Thyroid gland (tissue), 4 donors: Measurements from ENCODE around the gene BTBD7. TPM values are rescaled to one million over a fixed set of nuclear protein-coding genes. Genes with fewer than 3 reads are reported as not detected.

Source experiments
- DNase-seq, 2 donors: peaks; one replicate each; pipeline ENCODE4 v3.0.0-alpha.2; 2019
- H3K27ac ChIP-seq, 3 donors: fragments of 200-600 bp; sonication (generic); 1 replicate in 2 of 3; 2 replicates in 1 of 3; pipeline ENCODE4 v1.5.1; 2016 to 2019; ENCODE audit warnings: mild to moderate bottlenecking in 1 of 3, moderate library complexity in 1 of 3
- H3K27me3 ChIP-seq: fragments of 200-600 bp; sonication (generic); one replicate; pipeline ENCODE4 v1.5.1; 2019
- H3K36me3 ChIP-seq, 2 donors: fragments of 200-600 bp; sonication (generic); one replicate each; pipeline ENCODE4 v1.5.1; 2016 to 2019
- H3K4me1 ChIP-seq, 2 donors: fragments of 200-600 bp; sonication (generic); one replicate each; pipeline ENCODE4 v1.5.1; 2017 to 2019
- H3K4me3 ChIP-seq, 3 donors: fragments of 200-600 bp; sonication (generic); replicated peaks in 1 of 3; 1 replicate in 2 of 3; 2 replicates in 1 of 3; pipeline ENCODE4 v1.5.1; 2016; ENCODE audit warnings: mild to moderate bottlenecking in 1 of 3
- H3K9me3 ChIP-seq: fragments of 200-600 bp; sonication (generic); one replicate; pipeline ENCODE4 v1.5.1; 2017
- POLR2A ChIP-seq, 2 donors: fragments of 450-650 bp; IDR thresholded peaks; one replicate each; pipeline ENCODE4 v1.6.1; 2017; ENCODE audit warnings: antibody characterized with exemption in 2 of 2, mild to moderate bottlenecking in 2 of 2, moderate library complexity in 1 of 2
- WGBS, 2 donors: methylation state at CpG; one replicate each; pipeline ENCODE4 v1.1.5; 2017; 5-methylcytosine and 5-hydroxymethylcytosine counted together
- intact Hi-C: fragments of 100-400 bp; cut with DNase I; formaldehyde crosslinking; loops from one replicate; pipeline ENCODE4 v1.15.1; 2023
- total RNA-seq, 4 donors: library from RNA; depleted of rRNA; stranded (reverse); fragments of >200 nt; gene quantifications; one replicate each; pipeline ENCODE4 v1.2.3, GENCODE V29; 2016
- TF ChIP-seq, protein P1 (sequence below), 6 experiments: fragments of 200-600 bp in 3 of 6; fragments of 450-650 bp in 3 of 6; sonication (generic) in 3 of 6; IDR thresholded peaks; one replicate each; pipeline ENCODE4 v1.5.1; 2016 to 2019; ENCODE audit warnings: antibody characterized with exemption in 6 of 6, mild to moderate bottlenecking in 2 of 6, inconsistent platforms in 1 of 6, moderate library complexity in 1 of 6

BTBD7 gene
- total RNA-seq, 4 donors from 2014 or later = 40.6 to 49.7 (median 43.9) TPM

DNA sequence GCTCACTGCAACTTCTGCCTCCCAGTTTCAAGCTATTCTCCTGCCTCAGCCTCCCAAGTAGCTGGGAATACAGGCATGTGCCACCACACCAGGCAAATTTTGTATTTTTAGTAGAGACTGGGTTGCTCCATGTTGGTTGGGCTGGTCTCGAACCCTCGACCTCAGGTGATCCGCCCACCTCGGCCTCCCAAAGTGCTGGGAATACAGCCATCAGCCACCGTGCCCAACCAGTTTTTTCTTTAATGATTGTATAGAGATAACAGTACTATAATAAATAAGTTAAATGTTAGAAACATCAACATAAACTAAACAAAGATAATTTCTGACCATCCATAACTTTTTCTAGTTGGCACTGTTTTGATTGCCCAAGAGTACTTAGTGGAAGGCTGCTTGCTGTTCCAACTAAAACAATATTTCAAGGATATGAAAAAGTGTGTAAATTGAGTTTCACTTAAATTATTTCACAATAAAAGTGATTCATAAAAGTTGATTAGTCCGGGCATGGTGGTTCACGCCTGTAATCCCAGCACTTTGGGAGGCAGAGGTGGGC, 131.6 kb downstream of the BTBD7 start:
- H3K4me3 ChIP-seq = no peak overlapping the region
- WGBS, 2 donors = 91 to 96% methylated on average over 7 of the region's 7 CpGs
- H3K9me3 ChIP-seq = no peaks in the 10 kb centered on the region
- TF ChIP-seq, protein P1, sequence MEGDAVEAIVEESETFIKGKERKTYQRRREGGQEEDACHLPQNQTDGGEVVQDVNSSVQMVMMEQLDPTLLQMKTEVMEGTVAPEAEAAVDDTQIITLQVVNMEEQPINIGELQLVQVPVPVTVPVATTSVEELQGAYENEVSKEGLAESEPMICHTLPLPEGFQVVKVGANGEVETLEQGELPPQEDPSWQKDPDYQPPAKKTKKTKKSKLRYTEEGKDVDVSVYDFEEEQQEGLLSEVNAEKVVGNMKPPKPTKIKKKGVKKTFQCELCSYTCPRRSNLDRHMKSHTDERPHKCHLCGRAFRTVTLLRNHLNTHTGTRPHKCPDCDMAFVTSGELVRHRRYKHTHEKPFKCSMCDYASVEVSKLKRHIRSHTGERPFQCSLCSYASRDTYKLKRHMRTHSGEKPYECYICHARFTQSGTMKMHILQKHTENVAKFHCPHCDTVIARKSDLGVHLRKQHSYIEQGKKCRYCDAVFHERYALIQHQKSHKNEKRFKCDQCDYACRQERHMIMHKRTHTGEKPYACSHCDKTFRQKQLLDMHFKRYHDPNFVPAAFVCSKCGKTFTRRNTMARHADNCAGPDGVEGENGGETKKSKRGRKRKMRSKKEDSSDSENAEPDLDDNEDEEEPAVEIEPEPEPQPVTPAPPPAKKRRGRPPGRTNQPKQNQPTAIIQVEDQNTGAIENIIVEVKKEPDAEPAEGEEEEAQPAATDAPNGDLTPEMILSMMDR (IDR thresholded peaks at IDR 0.05) = no peak
- no peak for TF ChIP-seq POLR2A (IDR thresholded peaks at IDR 0.05)
- no peaks in the 10 kb centered on the region for H3K36me3 ChIP-seq
- intact Hi-C loops = no loop called here
- peaks cover 5 to 11% of the 10 kb centered on the region in 2 donors for H3K4me1 ChIP-seq
- no peak overlapping the region for H3K27ac ChIP-seq
- no peak for DNase-seq
- no peaks in the 10 kb centered on the region for H3K27me3 ChIP-seq

DNA sequence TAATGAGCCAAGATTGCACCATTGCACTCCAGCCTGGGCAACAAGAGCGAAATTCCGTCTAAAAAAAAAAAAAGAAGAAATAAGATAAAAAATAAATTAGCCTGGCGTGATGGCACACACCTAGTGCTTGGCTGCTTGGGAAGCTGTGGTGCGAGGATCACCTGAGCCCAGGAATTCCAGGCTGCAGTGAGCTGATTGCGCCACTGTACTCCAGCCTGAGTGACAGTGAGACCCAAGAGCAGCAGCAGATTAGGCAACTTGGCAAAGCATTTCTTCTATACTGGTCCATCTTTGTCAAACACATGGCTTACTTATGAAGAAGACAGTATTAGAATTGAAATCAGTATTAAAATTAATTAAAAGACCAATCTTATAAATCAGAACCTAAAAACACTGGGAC, 132.3 kb downstream of the BTBD7 start:
- no peaks in the 10 kb centered on the region for H3K9me3 ChIP-seq
- no peaks in the 10 kb centered on the region for H3K36me3 ChIP-seq
- 95 to 97% methylated on average over 5 of the region's 5 CpGs for WGBS, 2 donors
- no peak overlapping the region for H3K4me3 ChIP-seq
- TF ChIP-seq, protein P1 (IDR thresholded peaks at IDR 0.05) = no peak
- no peak for TF ChIP-seq POLR2A (IDR thresholded peaks at IDR 0.05)
- peaks cover 0 to 5% of the 10 kb centered on the region in 2 donors for H3K4me1 ChIP-seq
- H3K27ac ChIP-seq = no peak overlapping the region
- intact Hi-C loops = no loop called here
- DNase-seq = no peak
- no peaks in the 10 kb centered on the region for H3K27me3 ChIP-seq

DNA sequence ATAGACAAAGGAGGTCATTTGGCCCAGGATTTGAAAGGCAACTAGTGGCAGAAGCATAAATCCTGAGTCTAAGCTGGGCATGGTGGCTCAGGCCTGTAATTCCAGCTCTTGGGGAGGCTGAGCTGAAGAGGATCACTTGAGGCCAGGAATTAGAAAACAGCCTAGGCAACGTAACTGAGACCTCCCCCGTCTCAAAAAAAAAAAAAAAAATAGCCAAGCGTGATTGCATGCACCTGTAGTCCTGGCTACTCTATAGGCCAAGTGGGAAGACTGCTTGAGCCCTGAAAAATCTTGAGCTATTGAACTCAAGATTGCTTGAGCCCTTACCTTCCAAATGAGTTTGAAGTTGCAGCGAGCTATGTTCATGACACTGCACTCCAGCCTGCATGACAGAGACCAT, 133.8 kb downstream of the BTBD7 start:
- Histone ChIP-seq H3K4me1 (no peaks in the 10 kb centered on the region), H3K36me3 (no peaks in the 10 kb centered on the region), H3K9me3 (no peaks in the 10 kb centered on the region), H3K27me3 (no peaks in the 10 kb centered on the region), H3K4me3 (no peak overlapping the region), H3K27ac (no peak overlapping the region)
- intact Hi-C loops = no loop called here
- WGBS, 2 donors = 90 to 91% methylated on average over 4 of the region's 4 CpGs
- TF ChIP-seq, protein P1 (IDR thresholded peaks at IDR 0.05) = no peak
- no peak for TF ChIP-seq POLR2A (IDR thresholded peaks at IDR 0.05)
- no peak for DNase-seq

DNA sequence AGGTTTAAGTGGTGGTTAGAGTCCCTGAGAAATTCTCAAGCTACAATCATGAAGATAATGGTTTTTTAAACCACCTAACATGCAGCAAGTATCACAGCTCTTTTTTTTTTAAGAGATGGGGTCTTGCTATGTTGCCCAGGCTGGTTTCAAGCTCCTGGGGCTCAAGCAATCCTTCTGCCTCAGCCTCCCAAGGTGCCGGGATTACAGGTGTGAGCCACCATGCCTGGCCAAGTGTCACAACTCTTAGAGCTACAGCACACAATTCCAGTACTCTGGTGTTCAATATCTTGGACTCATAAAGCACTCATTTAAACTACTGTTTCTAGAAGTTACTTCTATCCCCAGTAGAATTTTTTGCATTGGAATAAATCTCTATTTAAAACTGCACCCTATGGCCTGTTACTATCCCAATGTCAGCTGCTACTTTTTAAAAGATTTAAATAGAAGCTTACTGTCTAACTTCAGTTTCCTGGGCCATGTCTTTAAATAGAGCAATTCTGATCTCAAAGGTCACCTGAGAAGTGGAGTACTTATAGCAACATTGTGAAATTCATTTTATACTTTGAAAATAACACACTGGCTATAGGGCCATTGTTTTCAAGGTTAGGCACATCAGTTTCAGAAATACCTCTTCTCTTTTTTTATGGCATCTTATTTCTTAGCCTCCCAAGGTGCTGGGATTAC, 137.4 kb downstream of the BTBD7 start:
- no peak for DNase-seq
- H3K36me3 ChIP-seq = no peaks in the 10 kb centered on the region
- no peaks in the 10 kb centered on the region for H3K27me3 ChIP-seq
- no peak overlapping the region for H3K27ac ChIP-seq
- TF ChIP-seq, protein P1 (IDR thresholded peaks at IDR 0.05) = no peak
- no peak for TF ChIP-seq POLR2A (IDR thresholded peaks at IDR 0.05)
- H3K9me3 ChIP-seq = no peaks in the 10 kb centered on the region
- intact Hi-C loops = no loop called here
- H3K4me3 ChIP-seq = no peak overlapping the region
- H3K4me1 ChIP-seq = no peaks in the 10 kb centered on the region
- WGBS, 2 donors = 95 to 100% methylated on average over 1 of the region's 1 CpG

Other genes starting within 250 kb of the BTBD7 start
- 10 to 100 TPM; 43.9 to 56.1 (median 44.5) TPM for gene ITPK1, start 217.1 kb downstream of the BTBD7 start, total RNA-seq
- 10 to 100 TPM; 34.1 to 48.2 (median 41.5) TPM for gene MOAP1, start 148.1 kb downstream of the BTBD7 start, total RNA-seq
- 10 to 100 TPM in 2 of 4 donors, 1 to 10 TPM in 2; 6.3 to 17.7 (median 12.6) TPM for gene LYSET, start 147.7 kb downstream of the BTBD7 start, total RNA-seq
- gene GON7, start 126.0 kb downstream of the BTBD7 start, total RNA-seq = 10 to 100 TPM in 3 of 4 donors, 1 to 10 TPM in 1; 9.4 to 19.9 (median 17.1) TPM
- 10 to 100 TPM; 29.0 to 52.0 (median 36.9) TPM for gene UBR7, start 125.8 kb downstream of the BTBD7 start, total RNA-seq
- gene COX8C, start 14.1 kb upstream of the BTBD7 start, total RNA-seq = not detected
- gene UNC79, start 97.9 kb upstream of the BTBD7 start, total RNA-seq = under 1 TPM; 0.08 to 0.29 (median 0.12) TPM